A673 (cell line): Measurements from ENCODE around the gene UBE2G1.

Experiments used
- CTCF ChIP-seq: fragments of 300-800, 200-600 bp; sonication (generic); conservative IDR thresholded peaks from 2 replicates; pipeline ENCODE4 v1.5.1; 2017; ENCODE audit warnings: low read depth, mild to moderate bottlenecking, antibody characterized with exemption, low read length, moderate library complexity, mixed read lengths
- EZH2 ChIP-seq: fragments of 200-600 bp; sonication (generic); IDR thresholded peaks from 2 replicates; pipeline ENCODE4 v1.6.1; 2017; ENCODE audit warnings: borderline replicate concordance, low read depth, mild to moderate bottlenecking, mixed read lengths, antibody characterized with exemption, low read length; ENCODE audit not compliant: poor library complexity, severe bottlenecking

- TF ChIP-seq CTCF (no peak), EZH2 (no peak)
Observed at GRCh38 chr17:4248504-4249277, 117.8 kb downstream of the UBE2G1 start.
